GM19452 (cell line): ENCODE measurements around the gene OTOL1.
A peak's percentile ranks its signal among the peaks of the same experiment; 100 is the strongest.

Experiments used
- ATAC-seq: cut with Tn5 transposase; IDR thresholded peaks from one replicate; pipeline ENCODE4 v1.9.1; 2021; ENCODE audit not compliant: unreplicated experiment

The OTOL1 gene

DNA sequence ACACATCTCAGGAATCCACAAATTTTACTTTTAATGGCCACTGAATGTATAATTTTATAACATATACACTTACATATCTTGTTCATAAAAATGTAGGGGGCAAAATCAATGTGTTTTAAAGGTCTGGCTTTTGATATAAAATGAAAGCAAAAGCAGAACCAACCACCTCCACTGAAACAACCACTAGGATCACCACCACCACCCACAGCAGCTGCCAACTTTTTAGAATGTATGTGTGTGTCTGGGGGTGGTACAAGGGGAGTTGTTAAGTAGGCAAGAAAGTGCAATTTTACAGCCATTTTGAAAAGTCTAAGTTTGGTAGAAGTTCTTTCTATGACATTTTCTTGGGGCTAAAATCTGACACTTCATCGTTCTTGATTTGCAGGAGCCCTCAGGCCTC is 44.0 kb downstream of the OTOL1 start:
- ATAC-seq, result peak; percentile 71

DNA sequence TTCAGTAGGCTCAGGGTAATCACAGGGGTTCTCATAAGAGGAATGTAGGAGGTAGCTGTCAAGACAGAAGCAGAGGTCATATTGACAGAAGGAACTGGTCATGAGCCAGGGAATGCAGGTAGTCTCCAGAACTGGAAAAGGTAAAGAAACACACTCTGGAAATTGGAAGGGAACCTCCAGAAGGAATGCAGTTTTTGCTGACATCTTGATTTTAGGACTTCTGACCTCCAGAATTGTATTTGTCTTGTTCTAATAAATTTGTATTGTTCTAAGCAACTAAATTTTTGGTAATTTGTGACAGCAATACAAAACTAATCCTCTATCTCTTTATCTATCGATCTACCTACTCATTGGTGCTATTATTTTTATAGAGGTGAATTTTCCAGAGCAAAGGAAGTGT is 49.2 kb downstream of the OTOL1 start:
- no peak for ATAC-seq

DNA sequence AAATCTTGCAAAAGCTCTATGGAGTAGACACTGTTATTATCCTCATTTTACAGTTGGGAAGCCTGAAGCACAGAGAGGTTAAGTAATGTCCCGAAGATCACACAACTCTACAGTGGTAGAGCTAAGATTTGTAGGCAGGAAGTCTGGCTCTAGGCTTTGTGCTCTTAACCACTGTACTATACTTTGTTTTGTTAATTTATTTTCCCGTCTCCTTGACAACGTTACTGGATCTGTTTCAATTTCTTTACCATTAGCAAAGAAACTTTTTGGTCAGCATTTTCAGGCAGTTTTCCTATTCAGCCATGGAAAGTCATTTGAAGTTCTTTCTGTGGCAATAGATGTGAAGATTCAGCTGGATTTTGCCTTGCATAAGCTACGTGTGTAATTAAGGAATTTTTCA is 51.7 kb downstream of the OTOL1 start:
- no peak for ATAC-seq

DNA sequence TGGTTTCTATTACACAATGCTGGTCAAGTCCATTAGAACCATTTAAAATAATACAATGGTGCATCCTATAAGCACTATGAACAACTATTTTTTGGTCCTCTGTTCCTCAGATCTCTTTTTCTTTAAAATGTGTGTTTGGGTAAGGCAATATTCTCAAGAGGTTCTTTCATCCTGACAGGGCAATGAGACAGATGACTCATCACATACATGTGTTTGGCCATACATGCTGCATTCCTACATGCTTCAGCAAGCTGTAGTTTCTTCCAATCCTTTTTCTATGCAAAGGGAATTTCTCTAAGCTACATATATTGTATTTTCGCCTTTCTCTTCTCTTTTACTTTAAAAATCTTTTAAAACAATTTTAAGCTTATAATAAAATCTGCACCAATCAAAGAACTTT is 52.7 kb downstream of the OTOL1 start:
- ATAC-seq, result no peak

DNA sequence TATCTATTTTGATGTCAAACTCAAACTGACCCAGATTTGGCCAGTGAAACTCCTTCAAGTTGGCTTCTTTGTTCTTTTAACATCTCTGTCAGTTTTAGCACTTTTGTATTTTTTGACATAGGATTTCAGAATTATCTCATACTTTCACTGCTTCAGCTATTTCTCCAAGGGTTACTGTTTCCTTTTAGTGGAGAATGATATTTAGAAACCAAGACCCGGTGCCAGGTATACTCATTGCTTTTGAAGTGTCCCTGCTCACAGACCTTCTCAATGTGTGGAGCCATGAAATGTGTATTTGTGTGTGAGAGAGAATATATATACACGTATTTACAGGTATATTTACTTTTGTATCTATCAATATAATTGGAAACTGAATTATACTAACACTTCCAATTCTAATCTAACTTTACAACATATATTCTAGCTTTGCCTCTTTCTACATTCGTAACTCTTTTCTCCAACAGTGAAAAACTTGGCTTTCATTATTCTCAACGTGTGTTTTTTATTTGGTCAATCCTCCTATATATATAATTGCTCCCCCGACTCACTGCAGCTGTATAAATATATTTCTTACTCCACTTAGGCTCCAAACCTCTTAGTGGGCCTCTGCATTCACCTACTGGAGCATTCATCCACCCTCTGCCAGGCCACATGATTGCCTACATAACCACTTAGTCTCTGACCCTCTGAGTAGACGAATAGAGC is 54.0 kb downstream of the OTOL1 start:
- ATAC-seq, result no peak

DNA sequence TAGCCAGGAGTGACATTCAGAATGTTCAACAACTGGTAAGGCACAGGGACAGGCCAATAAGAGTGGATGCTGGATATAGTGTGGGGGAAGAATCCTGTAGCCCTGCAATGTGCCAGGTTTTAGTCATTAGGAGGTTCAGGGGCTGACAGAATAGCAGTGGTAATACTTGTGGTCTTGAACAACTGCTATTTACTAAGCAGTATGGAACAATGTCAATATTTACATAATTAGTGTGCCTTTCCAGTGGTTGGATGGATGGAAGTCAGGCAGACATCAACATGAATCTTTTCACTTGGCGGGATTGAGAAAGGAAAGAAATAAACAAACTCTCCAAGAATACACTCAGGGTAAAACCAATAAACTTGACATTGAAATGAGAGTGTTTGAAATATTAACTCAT is 55.1 kb downstream of the OTOL1 start:
- ATAC-seq, result no peak

DNA sequence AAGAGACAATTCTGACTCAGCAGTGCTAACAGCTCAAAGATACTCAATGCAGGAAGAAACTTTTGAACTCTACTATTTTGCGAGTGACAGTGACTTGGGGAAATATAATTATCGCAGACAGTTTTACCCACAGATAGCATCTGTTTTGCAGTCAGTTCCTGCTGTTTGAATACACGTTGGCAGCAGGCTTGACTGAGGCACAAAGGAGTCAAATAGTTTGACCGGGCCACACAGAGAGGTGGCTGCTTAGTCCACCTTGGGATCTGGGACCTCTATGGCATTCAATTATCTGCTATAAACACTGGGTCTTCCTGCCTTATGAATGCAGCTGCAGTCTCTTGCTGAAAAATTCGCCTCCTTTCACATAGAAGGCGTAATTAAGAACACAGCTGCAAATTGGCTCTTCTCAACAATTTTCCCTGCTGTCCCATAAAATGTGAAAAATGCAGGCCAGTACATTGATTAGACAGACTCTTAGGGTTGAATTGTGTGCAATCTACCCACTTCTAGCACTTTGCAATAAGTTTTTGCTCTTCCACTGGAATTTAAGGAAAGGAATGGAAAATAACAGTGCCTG is 56.5 kb downstream of the OTOL1 start:
- no peak for ATAC-seq
